GM13977 (cell line): ENCODE measurements around the gene GALNT1.

ENCODE experiments used
- DNase-seq: peaks from one replicate; pipeline ENCODE4 v3.0.0; 2012; ENCODE audit warnings: low spot score
- CTCF ChIP-seq: IDR thresholded peaks from 2 replicates; pipeline ENCODE4 v1.5.1; 2012; ENCODE audit warnings: mild to moderate bottlenecking, control low read depth; ENCODE audit not compliant: insufficient read depth; ENCODE audit errors: extremely low read depth, missing control alignments
- in situ Hi-C: fragments of 300-500 bp; cut with MboI; formaldehyde crosslinking; loops from one replicate; pipeline ENCODE4 v1.12.0; 2022; ENCODE audit warnings: low sequenced_read_pairs, low pct_unique_long_range_greater_than_20kb, mixed read lengths, inconsistent platforms; ENCODE audit not compliant: unreplicated experiment

Gene GALNT1

DNA sequence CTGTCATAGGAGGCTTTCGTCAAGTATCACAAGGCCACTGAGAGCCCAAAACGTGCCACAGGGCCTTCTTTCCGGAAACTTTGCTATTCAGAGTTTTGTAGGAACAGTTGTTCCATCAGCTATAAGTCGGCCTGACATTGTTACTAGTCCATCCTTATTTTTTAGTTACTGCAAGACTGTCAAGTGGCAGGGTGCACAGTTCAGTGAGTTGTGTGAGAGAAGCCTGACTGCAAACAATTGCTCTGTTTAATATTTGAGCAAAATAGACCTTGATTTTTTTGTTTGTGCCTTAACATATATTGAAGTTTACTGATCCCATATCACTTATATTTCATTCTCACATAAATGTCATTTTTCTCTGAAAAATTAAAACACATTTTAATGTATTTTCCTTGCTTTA, 110.1 kb downstream of the GALNT1 start:
- no peak for TF ChIP-seq CTCF
- in situ Hi-C loops: no loop called here
- DNase-seq: no peak

DNA sequence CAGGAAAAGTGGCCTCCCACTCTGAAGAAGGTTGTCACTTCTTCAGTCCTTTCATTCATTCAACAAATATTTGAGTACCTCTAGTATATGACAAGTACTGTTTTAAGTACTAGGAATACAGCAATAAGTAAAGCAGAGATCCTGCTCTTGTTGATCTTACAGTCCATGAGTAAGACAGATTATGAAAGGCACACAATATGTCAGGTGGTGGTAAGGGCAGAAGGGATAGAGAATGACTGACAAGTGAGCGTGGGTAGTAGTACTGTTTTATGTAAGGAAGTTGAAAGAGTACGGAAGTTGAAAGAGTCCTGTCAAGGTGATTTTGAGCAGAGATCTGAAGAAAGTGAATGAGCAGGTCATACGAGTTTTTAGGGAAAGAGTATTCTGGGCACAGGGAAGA, 111.3 kb downstream of the GALNT1 start:
- TF ChIP-seq CTCF: no peak
- in situ Hi-C loops: no loop called here
- no peak for DNase-seq

GRCh38 chr18:35693829-35694228, 112.3 kb downstream of the GALNT1 start:
- no peak for DNase-seq
- in situ Hi-C loops: no loop called here
- no peak for TF ChIP-seq CTCF

- in situ Hi-C loops: no loop called here
- DNase-seq: no peak
- TF ChIP-seq CTCF: no peak
Measured at GRCh38 chr18:35694808-35695207, 113.3 kb downstream of the GALNT1 start.

DNA sequence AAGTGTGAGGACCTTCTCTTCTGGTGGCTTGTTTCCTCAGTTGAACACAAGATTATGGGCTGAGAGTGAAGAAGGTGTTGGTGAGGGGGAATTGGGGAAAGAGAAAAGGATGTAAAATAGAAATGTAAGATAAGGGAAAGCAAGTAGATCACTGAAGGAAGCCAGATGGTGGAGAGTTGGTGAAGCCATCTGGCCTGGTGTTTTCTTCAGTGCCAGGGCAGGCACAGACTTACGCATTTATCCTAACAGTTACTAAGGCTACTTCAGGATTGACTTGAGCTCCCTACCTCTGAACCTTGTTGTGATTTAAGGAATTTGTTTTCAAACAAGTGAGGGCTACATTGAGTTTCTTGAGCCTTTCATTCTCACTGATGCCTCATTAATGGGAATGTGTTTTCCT, 113.8 kb downstream of the GALNT1 start:
- no peak for TF ChIP-seq CTCF
- no peak for DNase-seq
- in situ Hi-C loops: no loop called here

DNA sequence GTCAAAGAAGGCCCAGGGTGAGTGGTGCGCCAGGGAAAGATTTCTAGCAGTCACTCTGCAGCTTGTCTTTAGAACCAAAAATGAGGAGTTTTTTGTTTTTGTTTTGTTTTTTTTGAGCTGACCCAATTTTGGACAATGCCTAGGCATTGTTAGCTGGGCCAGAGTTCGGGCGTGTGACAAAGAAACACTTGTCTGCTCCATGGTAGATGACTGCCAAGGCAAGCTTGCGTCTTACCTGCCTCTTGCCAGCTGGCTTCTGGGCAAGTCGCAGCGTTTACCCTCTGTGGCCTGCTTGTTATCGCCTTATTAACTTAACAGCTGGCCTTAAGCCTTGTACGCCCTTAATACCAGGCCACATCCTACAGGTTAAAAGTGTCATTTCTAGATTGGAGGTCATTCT, 114.3 kb downstream of the GALNT1 start:
- in situ Hi-C loops: no loop called here
- TF ChIP-seq CTCF: no peak

DNA sequence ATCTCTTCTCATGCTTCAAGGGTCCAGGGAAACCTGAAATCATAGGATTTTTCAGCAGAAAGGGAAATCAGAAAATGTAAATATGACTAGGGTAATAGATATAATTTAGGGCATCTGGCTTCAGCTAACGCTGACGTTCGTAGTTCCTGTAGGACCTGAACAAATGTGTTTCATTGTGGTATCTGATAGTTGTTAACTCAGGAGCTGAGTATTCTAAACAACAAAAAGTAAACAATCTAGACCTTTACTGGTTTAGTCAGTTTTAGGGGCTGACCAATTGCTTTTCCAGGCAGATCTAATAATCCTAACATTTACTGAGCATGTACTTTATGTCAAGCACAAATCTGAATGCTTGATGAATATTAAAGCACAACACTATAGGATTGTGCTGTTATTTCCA, 114.8 kb downstream of the GALNT1 start:
- DNase-seq: no peak
- no peak for TF ChIP-seq CTCF
- in situ Hi-C loops: no loop called here

More for the DNA sequence above, 114.3 kb downstream of the GALNT1 start:
- DNase-seq: no peak
